Endothelial cell of umbilical vein (primary cell): Measurements from ENCODE around the gene TRPV6. TPM values are rescaled to one million over a fixed set of nuclear protein-coding genes. Genes with fewer than 3 reads are reported as not detected.

Experiments
- BruUV-seq: library from RNA; stranded (reverse); fragments of 400-500 nt; replicated peaks from 2 replicates; lab custom pipeline; 2021; lab: Mats Ljungman, UMichigan
- CTCF ChIA-PET: fragments of 300-600, 350-600 bp; sonication (Branson Sonifier 250); formaldehyde crosslinking; loops from one replicate; lab custom pipeline; 2021; ENCODE audit warnings: antibody characterized with exemption, inconsistent platforms; lab: Charles Lee
- POLR2A ChIA-PET: fragments of 300-600, 350-600 bp; sonication (Branson Sonifier 250); formaldehyde crosslinking; loops from one replicate; lab custom pipeline; 2021; ENCODE audit warnings: antibody characterized with exemption, inconsistent platforms; lab: Charles Lee
- DNase-seq: peaks from one replicate; pipeline ENCODE4 v3.0.0-alpha.2; 2011; ENCODE audit warnings: low read depth, low spot score
- FAIRE-seq: peaks from 2 replicates; lab custom pipeline; 2011; peaks lifted over from hg19 to GRCh38; lab: Jason Lieb, UNC
- H2AFZ ChIP-seq: 2 replicates; pipeline ENCODE4 v1.6.0; 2012; ENCODE audit warnings: low read depth, low read length, control low read depth, inconsistent platforms
- H3K27ac ChIP-seq: 2 replicates; pipeline ENCODE4 v1.5.1; 2011; ENCODE audit warnings: low read depth, mild to moderate bottlenecking, control low read depth, low read length, moderate library complexity; ENCODE audit not compliant: insufficient read depth
- H3K27me3 ChIP-seq, 2 experiments: 2 replicates each; pipeline versions ENCODE4 v1.6.0 to v1.6.1; 2011; ENCODE audit warnings: low read length in 2 of 2, mixed read lengths in 1 of 2; ENCODE audit not compliant: control insufficient read depth in 2 of 2, insufficient read depth in 2 of 2
- H3K36me3 ChIP-seq, 2 experiments: 2 replicates in 1 of 2; 3 replicates in 1 of 2; pipeline ENCODE4 v1.5.1; 2011; ENCODE audit warnings: low read length in 2 of 2, mild to moderate bottlenecking in 1 of 2, moderate library complexity in 1 of 2; ENCODE audit not compliant: control insufficient read depth in 2 of 2, insufficient read depth in 2 of 2; ENCODE audit errors: extremely low read depth in 1 of 2
- H3K4me1 ChIP-seq: 3 replicates; pipeline ENCODE4 v1.5.1; 2011; ENCODE audit warnings: mild to moderate bottlenecking, low read length; ENCODE audit not compliant: control insufficient read depth, insufficient read depth; ENCODE audit errors: extremely low read depth
- H3K4me2 ChIP-seq: 2 replicates; pipeline ENCODE4 v1.6.1; 2011; ENCODE audit warnings: low read length, control low read depth, mixed read lengths; ENCODE audit not compliant: insufficient read depth
- H3K4me3 ChIP-seq, 3 experiments: fragments of 200-600 bp in 1 of 3; sonication (generic), shearing (Covaris generic) in 1 of 3; replicated peaks in 1 of 3; 2 replicates each; pipeline ENCODE4 v1.5.1; 2011 to 2016; ENCODE audit warnings: control low read depth in 3 of 3, low read length in 3 of 3, mild to moderate bottlenecking in 2 of 3, inconsistent platforms in 1 of 3, low read depth in 1 of 3, moderate library complexity in 1 of 3; ENCODE audit not compliant: insufficient read depth in 1 of 3
- H3K79me2 ChIP-seq: 2 replicates; pipeline ENCODE4 v1.6.0; 2012; ENCODE audit warnings: low read length, inconsistent platforms; ENCODE audit not compliant: control insufficient read depth, insufficient read depth
- H3K9ac ChIP-seq: replicated peaks from 2 replicates; pipeline ENCODE3; 2011; ENCODE audit warnings: low read length, control low read depth; ENCODE audit not compliant: insufficient read depth; ENCODE audit errors: extremely low read depth
- H3K9me1 ChIP-seq: replicated peaks from 3 replicates; pipeline ENCODE4 v1.6.0; 2011; ENCODE audit warnings: mild to moderate bottlenecking, low read length; ENCODE audit not compliant: control insufficient read depth, insufficient read depth; ENCODE audit errors: extremely low read depth
- H3K9me3 ChIP-seq: replicated peaks from 2 replicates; pipeline ENCODE4 v1.5.1; 2012; ENCODE audit warnings: low read length, inconsistent platforms; ENCODE audit not compliant: control insufficient read depth, insufficient read depth
- H4K20me1 ChIP-seq: replicated peaks from 2 replicates; pipeline ENCODE3; 2011; ENCODE audit warnings: mild to moderate bottlenecking, low read length; ENCODE audit not compliant: control insufficient read depth, insufficient read depth; ENCODE audit errors: extremely low read depth
- CTCF ChIP-seq, 2 donors: IDR thresholded peaks; 1 replicate in 1 of 2; 2 replicates in 1 of 2; pipeline ENCODE4 v1.5.1; 2011; ENCODE audit warnings: low read length in 2 of 2, mild to moderate bottlenecking in 2 of 2, moderate library complexity in 2 of 2, control low read depth in 1 of 2, inconsistent platforms in 1 of 2, low read depth in 1 of 2; ENCODE audit not compliant: insufficient read depth in 1 of 2; ENCODE audit errors: extremely low read depth in 1 of 2
- EZH2 ChIP-seq: IDR thresholded peaks from 2 replicates; pipeline ENCODE4 v1.6.1; 2012; ENCODE audit warnings: borderline replicate concordance, low read depth, mild to moderate bottlenecking, moderate library complexity, low read length, inconsistent platforms; ENCODE audit not compliant: severe bottlenecking
- FOS ChIP-seq: IDR thresholded peaks from 2 replicates; pipeline ENCODE4 v1.6.1; 2011; ENCODE audit warnings: mild to moderate bottlenecking, low read length, moderate library complexity, borderline replicate concordance; ENCODE audit not compliant: insufficient read depth
- GATA2 ChIP-seq: IDR thresholded peaks from 2 replicates; pipeline ENCODE4 v1.7.0; 2011; ENCODE audit warnings: low read depth, mild to moderate bottlenecking, moderate library complexity, mixed read lengths, low read length; ENCODE audit not compliant: insufficient read length, insufficient read depth
- JUN ChIP-seq: IDR thresholded peaks from 2 replicates; pipeline ENCODE4 v1.6.1; 2011; ENCODE audit warnings: borderline replicate concordance, low read depth; ENCODE audit not compliant: insufficient read length, insufficient read depth
- MAX ChIP-seq: IDR thresholded peaks from 2 replicates; pipeline ENCODE4 v1.6.1; 2011; ENCODE audit not compliant: insufficient read depth, insufficient read length
- MYC ChIP-seq: IDR thresholded peaks from one replicate; pipeline ENCODE4 v1.6.1; 2011; ENCODE audit warnings: mild to moderate bottlenecking, low read depth, low read length
- POLR2A ChIP-seq: IDR thresholded peaks from 2 replicates; pipeline ENCODE4 v1.6.1; 2012; ENCODE audit warnings: low read depth, mild to moderate bottlenecking, control low read depth, low read length
- POLR2AphosphoS5 ChIP-seq: IDR thresholded peaks from 2 replicates; pipeline ENCODE4 v1.6.1; 2012; ENCODE audit warnings: low read depth, mild to moderate bottlenecking, control low read depth, low read length, moderate library complexity; ENCODE audit not compliant: insufficient read depth
- dilution Hi-C: fragments of 300-500 bp; cut with MboI; formaldehyde crosslinking; loops from one replicate; pipeline ENCODE4 v1.15.0; 2019; ENCODE audit warnings: low sequenced_read_pairs; ENCODE audit not compliant: extremely low pct_ligation_motif_present
- intact Hi-C: fragments of 100-400 bp; cut with micrococcal nuclease; formaldehyde crosslinking; loops from one replicate; pipeline ENCODE4 v1.10.0; 2022
- polyA plus RNA-seq, 4 experiments: library from polyadenylated mRNA; depleted of rRNA in 3 of 4; stranded (reverse) in 3 of 4; unstranded in 1 of 4; fragments of >200 nt; gene quantifications; 2 replicates each; pipeline versions ENCODE4 v1.2.1 to v1.2.3, GENCODE V29; 2011 to 2012; ENCODE audit warnings: missing spikeins in 1 of 4
- total RNA-seq: library from RNA; stranded (reverse); gene quantifications from 2 replicates; pipeline ENCODE4 v1.2.3, GENCODE V29; 2021

Gene TRPV6
- total and polyA plus RNA-seq, 2 donors (not counting 3 experiments of a cell fraction or from before 2014, with no cell fraction given) = not detected

GRCh38 chr7:142910481-142910880 lies 24.9 kb upstream of the TRPV6 start:
- Histone ChIP-seq H3K79me2 (no peaks in the 10 kb centered on the region), H3K27me3 (no peaks in the 10 kb centered on the region), H3K27ac (no peak overlapping the region), H3K4me3 (no peak overlapping the region), H3K9ac (no peak overlapping the region), H3K4me2 (no peak overlapping the region), H2AFZ (no peak overlapping the region), H3K9me3 (no peaks in the 10 kb centered on the region), H4K20me1 (no peaks in the 10 kb centered on the region), H3K9me1 (no peaks in the 10 kb centered on the region), H3K4me1 (no peaks in the 10 kb centered on the region), H3K36me3 (no peaks in the 10 kb centered on the region)
- CTCF ChIA-PET = interaction anchor here (0.6 to 1.7 kb wide), 4 partner anchors 10 to 305 kb away, joined by 3 to 11 read pairs (median 8); no protein-coding TSS in a partner anchor
- DNase-seq = no peak
- BruUV-seq = no TSS peak
- dilution Hi-C loops (no loop called here), intact Hi-C loops (no loop called here)
- POLR2A ChIA-PET = no interaction called here
- FAIRE-seq = no peak
- no peak for TF ChIP-seq FOS
- no peak for TF ChIP-seq JUN
- TF ChIP-seq GATA2 = no peak
- no peak for TF ChIP-seq POLR2AphosphoS5
- no peak for TF ChIP-seq POLR2A
- TF ChIP-seq CTCF (IDR thresholded peaks at IDR 0.05; ENCODE audit: extremely low read depth in 1 of 2, insufficient read depth in 1 of 2, low read depth in 1 of 2, low read length in 2 of 2) = no peak
- TF ChIP-seq MAX = no peak
- TF ChIP-seq MYC = no peak
- no peak for TF ChIP-seq EZH2
